ENCODE measurements around the gene ASB18. TPM values are rescaled to one million over a fixed set of nuclear protein-coding genes. Genes with fewer than 3 reads are reported as not detected.

The ASB18 gene
- total RNA-seq, 1 experiment from 2014 or later = not detected

DNA sequence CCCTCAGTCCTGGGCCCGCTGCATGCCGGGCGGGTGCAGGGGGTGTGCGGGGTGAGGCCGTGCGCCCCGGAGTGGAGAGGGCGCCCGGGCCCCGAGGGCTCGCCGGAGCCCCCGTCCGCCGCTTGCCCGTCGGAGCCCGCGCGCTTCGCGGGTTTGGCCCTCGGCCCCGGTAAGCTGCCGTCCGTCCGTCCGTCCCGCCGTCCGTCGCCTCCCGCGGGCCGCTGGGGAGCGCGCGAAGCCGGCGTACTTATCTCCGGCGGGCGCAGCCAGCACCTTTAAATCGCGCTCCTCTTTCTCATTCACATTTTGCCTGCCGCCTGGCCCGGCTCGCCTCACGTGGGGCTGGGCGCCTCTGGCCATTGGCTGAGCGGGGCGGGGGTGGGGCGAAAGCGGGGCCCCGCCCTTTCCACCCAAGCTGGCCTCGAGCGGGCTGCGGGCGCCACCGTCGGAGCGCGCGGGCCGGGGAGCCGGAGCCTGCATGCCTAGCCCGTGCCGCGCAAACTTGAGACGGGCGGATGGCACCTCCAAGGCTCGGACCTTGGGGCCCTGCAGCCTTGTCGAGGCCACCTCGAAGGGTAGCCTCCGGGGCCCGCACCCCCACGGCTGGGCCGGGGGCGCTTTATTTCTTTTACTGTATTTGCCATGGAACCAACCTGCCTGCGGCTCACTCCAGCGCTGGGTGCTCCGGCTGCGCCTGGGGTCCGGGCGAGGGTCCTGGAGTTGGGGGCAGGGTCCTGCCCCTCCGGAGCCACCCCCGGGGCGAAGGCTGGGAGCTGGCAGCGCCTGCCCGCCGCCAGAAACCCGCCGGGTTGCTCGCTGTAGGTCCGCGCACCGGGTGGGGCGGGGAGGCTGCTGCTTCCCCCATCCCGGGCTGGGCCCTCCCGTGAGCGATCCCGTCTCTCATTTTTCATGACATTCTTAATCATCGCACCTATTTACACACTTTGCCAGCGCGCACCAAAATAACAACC, 95.8 kb downstream of the ASB18 start, which contains the start of gene GBX2:
Gene GBX2, minus strand, starts transcription at position 277 of the 971 bp plus-strand sequence. CDS start 415 bp downstream, outside the sequence.
- DNase-seq (ENCODE audit: unreplicated experiment) = no peak
- Mint-ChIP-seq H3K27me3 (ENCODE audit: insufficient read depth, unreplicated experiment) (peaks cover 49% of the 10 kb centered on the region), H3K4me1 (ENCODE audit: insufficient read depth, unreplicated experiment) (peaks cover 5% of the 10 kb centered on the region), H3K36me3 (ENCODE audit: insufficient read depth, unreplicated experiment) (no peaks in the 10 kb centered on the region), H3K9me3 (ENCODE audit: unreplicated experiment) (no peaks in the 10 kb centered on the region), H3K4me3 (ENCODE audit: unreplicated experiment) (no peak within 1 kb of the TSS), H3K27ac (ENCODE audit: low read depth, unreplicated experiment) (no peak within 1 kb of the TSS)
- ChIA-PET POLR2A (no interaction called here), CTCF (no interaction called here)
- no TSS peak for BruUV-seq (replicated peaks)
- TF ChIP-seq, protein P1, sequence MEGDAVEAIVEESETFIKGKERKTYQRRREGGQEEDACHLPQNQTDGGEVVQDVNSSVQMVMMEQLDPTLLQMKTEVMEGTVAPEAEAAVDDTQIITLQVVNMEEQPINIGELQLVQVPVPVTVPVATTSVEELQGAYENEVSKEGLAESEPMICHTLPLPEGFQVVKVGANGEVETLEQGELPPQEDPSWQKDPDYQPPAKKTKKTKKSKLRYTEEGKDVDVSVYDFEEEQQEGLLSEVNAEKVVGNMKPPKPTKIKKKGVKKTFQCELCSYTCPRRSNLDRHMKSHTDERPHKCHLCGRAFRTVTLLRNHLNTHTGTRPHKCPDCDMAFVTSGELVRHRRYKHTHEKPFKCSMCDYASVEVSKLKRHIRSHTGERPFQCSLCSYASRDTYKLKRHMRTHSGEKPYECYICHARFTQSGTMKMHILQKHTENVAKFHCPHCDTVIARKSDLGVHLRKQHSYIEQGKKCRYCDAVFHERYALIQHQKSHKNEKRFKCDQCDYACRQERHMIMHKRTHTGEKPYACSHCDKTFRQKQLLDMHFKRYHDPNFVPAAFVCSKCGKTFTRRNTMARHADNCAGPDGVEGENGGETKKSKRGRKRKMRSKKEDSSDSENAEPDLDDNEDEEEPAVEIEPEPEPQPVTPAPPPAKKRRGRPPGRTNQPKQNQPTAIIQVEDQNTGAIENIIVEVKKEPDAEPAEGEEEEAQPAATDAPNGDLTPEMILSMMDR (IDR thresholded peaks at IDR 0.05; ENCODE audit: unreplicated experiment) = no peak
- intact Hi-C loops (cut with micrococcal nuclease) = no loop called here

DNA sequence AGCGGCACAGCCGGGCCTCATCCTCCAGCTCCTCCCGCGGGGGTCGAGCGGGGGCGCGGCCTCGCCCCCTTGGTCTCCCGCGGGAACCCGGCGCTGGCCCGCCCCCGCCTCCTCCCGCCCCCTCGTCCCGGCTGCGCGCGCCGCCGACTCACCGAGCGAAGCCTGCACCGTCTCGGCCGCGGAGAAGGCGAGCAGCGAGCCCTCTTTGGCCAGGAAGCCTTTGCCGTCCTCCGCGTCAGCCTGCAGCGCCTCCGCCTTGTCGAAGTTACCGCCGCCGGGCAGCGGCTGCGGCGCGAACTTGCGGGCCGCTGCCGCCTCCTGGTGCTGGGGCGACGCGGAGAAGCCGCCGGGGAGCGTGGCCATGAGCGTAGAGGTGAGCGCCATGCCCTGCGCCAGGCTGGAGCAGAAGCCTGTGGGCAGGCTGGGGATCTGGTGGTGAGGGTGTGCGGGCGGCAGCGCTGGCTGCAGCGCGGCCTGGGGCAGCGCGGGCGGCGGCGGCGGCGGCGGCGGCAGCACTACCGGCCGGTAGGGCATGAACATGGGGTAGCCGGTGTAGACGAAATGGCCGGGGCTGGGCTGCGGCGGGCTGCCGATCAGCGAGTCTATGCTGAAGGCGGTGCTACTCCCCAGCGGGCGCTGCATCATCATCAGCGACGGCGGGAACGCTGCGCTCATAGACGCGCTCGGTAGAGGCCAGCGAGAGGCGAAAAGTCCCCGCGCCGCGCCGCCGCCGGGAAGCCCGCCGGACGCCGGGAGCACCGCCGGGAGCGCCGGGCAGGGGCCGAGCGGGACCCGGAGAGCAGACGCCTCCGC, 96.7 kb downstream of the ASB18 start:
- H3K4me3 Mint-ChIP-seq (ENCODE audit: unreplicated experiment) = no peak overlapping the region
- intact Hi-C loops (cut with micrococcal nuclease) = no loop called here
- no peaks in the 10 kb centered on the region for H3K9me3 Mint-ChIP-seq (ENCODE audit: unreplicated experiment)
- peaks cover 5% of the 10 kb centered on the region for H3K4me1 Mint-ChIP-seq (ENCODE audit: insufficient read depth, unreplicated experiment)
- TF ChIP-seq, protein P1 (IDR thresholded peaks at IDR 0.05; ENCODE audit: unreplicated experiment) = no peak
- no peak overlapping the region for H3K27ac Mint-ChIP-seq (ENCODE audit: low read depth, unreplicated experiment)
- no peaks in the 10 kb centered on the region for H3K36me3 Mint-ChIP-seq (ENCODE audit: insufficient read depth, unreplicated experiment)
- BruUV-seq (replicated peaks) = no TSS peak
- DNase-seq (ENCODE audit: unreplicated experiment) = no peak
- POLR2A ChIA-PET = no interaction called here
- CTCF ChIA-PET = no interaction called here
- H3K27me3 Mint-ChIP-seq (ENCODE audit: insufficient read depth, unreplicated experiment) = peaks cover 49% of the 10 kb centered on the region

DNA sequence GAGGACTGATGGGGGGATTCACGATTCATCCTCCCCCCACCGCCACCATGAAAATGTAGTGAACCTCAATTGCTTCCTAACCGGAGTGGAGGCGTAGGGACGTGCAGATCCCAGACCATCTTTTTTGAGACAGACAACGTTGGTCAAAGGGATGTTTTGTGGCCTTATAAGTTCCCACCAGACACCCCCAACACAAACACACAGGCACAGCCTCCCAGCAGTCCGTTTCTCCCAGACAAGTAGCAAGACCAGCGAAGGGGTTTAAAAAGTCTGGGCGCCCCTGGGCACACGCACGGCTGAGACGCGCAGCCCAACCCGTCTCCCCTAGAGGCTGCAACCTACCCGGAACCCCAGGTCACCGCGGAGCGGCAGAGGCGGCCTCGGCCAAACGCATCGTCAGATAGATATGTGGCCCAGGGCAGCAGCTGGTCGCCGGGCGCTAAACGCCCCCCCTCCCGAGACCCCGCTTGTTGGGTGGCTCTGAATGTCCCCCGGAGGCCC, 97.4 kb downstream of the ASB18 start:
- DNase-seq (ENCODE audit: unreplicated experiment) = no peak
- no TSS peak for BruUV-seq (replicated peaks)
- Mint-ChIP-seq H3K9me3 (ENCODE audit: unreplicated experiment) (no peaks in the 10 kb centered on the region), H3K36me3 (ENCODE audit: insufficient read depth, unreplicated experiment) (peaks cover under 1% of the 10 kb centered on the region), H3K27me3 (ENCODE audit: insufficient read depth, unreplicated experiment) (peaks cover 42% of the 10 kb centered on the region), H3K4me3 (ENCODE audit: unreplicated experiment) (no peak overlapping the region), H3K27ac (ENCODE audit: low read depth, unreplicated experiment) (no peak overlapping the region), H3K4me1 (ENCODE audit: insufficient read depth, unreplicated experiment) (peaks cover 5% of the 10 kb centered on the region)
- CTCF ChIA-PET = interaction anchor here (1.4 kb wide), 1 partner anchor 388 kb away, joined by 3 read pairs; no protein-coding TSS in a partner anchor
- intact Hi-C loops (cut with micrococcal nuclease) = no loop called here
- TF ChIP-seq, protein P1 (IDR thresholded peaks at IDR 0.05; ENCODE audit: unreplicated experiment) = no peak
- POLR2A ChIA-PET = no interaction called here

Measured in MCF 10A (cell line).